Gastrocnemius medialis (tissue), 4 donors: ENCODE measurements around the gene UAP1. TPM values are rescaled to one million over a fixed set of nuclear protein-coding genes. Genes with fewer than 3 reads are reported as not detected.

Source experiments
- ATAC-seq, 2 donors: fragments of 150-250 bp; one replicate each; pipeline ENCODE4 v1.9.1; 2016
- DNase-seq, 2 donors: peaks; one replicate each; pipeline ENCODE4 v3.0.0-alpha.2; 2019
- H3K27ac ChIP-seq, 4 donors: fragments of 200-600 bp; sonication (generic); 1 replicate in 1 of 4; 2 replicates in 3 of 4; pipeline ENCODE4 v1.5.1; 2016 to 2018; ENCODE audit warnings: mild to moderate bottlenecking in 2 of 4, moderate library complexity in 1 of 4
- H3K27me3 ChIP-seq, 3 donors: fragments of 200-600 bp; sonication (generic) in 2 of 3; 1 replicate in 1 of 3; 2 replicates in 2 of 3; pipeline versions ENCODE4 v1.5.1 to v1.6.0; 2016 to 2019; ENCODE audit warnings: mild to moderate bottlenecking in 1 of 3, moderate library complexity in 1 of 3
- H3K36me3 ChIP-seq, 2 donors: fragments of 200-600 bp; sonication (generic) in 1 of 2; one replicate each; pipeline ENCODE4 v1.5.1; 2017 to 2018
- H3K4me1 ChIP-seq, 2 donors: fragments of 200-600 bp; sonication (generic) in 1 of 2; one replicate each; pipeline ENCODE4 v1.5.1; 2016 to 2017; ENCODE audit warnings: mild to moderate bottlenecking in 2 of 2
- H3K4me3 ChIP-seq, 4 donors: fragments of 200-600 bp; sonication (generic) in 3 of 4; 1 replicate in 1 of 4; 2 replicates in 3 of 4; pipeline ENCODE4 v1.5.1; 2016 to 2019; ENCODE audit warnings: mild to moderate bottlenecking in 2 of 4
- H3K9me3 ChIP-seq, 3 donors: fragments of 200-600 bp; sonication (generic) in 2 of 3; 1 replicate in 1 of 3; 2 replicates in 2 of 3; pipeline ENCODE4 v1.5.1; 2016 to 2019
- POLR2A ChIP-seq, 2 donors: fragments of 450-650 bp; IDR thresholded peaks; one replicate each; pipeline ENCODE4 v1.6.1; 2017; ENCODE audit warnings: antibody characterized with exemption in 2 of 2, mild to moderate bottlenecking in 2 of 2, moderate library complexity in 2 of 2
- in situ Hi-C, 4 donors: fragments of 200-750 bp; cut with MboI; loops; one replicate each; pipeline versions ENCODE4 v1.15.0 to v1.8.0; 2017; ENCODE audit warnings: low sequenced_read_pairs in 4 of 4
- intact Hi-C: fragments of 100-400 bp; cut with DNase I; formaldehyde crosslinking; loops from one replicate; pipeline ENCODE4 v1.15.1; 2023; ENCODE audit warnings: low total_unique reads
- total RNA-seq, 4 donors: library from RNA; depleted of rRNA; stranded (reverse); fragments of >200 nt; gene quantifications; one replicate each; pipeline versions ENCODE4 v1.1.0 to v1.2.3, GENCODE V29; 2016
- TF ChIP-seq, protein P1 (sequence below), 5 experiments: fragments of 450-650 bp in 3 of 5; fragments of 200-600 bp in 2 of 5; sonication (generic) in 2 of 5; IDR thresholded peaks in 4 of 5; conservative IDR thresholded peaks in 1 of 5; 1 replicate in 4 of 5; 2 replicates in 1 of 5; pipeline ENCODE4 v1.5.1; 2016 to 2019; ENCODE audit warnings: antibody characterized with exemption in 5 of 5, mild to moderate bottlenecking in 3 of 5, moderate library complexity in 3 of 5

Gene UAP1
- total RNA-seq, 4 donors from 2014 or later: 29.2 to 57.3 (median 43.2) TPM

DNA sequence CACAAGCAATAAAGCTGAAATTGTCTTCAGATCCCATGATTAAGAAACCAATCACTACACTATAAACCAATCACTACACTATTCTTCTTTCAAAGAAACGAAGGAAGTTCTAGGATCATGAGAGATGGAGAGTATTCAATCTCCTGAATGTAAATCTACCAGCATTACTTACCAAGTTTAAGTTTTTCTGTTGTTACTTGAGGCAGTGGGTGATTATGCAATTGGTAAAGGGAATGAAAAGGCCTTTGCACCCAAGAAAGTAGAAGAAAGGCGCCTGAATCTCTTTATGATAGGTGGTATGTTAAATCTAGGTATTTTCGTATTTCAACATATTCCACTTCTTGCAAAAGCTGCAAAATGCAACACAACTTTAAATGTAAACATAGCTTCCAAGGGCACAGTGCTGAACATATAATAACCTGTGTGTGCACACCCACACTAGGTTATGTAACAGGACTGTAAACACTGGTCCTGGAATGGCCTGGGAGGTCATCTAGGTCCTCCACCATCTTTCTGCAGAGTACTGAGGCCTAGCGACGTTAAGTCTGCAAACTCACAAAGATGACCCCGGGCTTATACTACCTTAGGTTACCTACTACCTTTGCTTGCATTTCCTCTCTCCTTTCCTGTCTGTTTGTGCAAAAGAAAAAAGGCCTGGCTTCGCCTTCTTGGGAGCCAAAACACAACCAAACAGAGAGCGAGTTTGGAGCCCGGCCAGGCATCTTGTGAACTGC, 1.1 kb upstream of the UAP1 start:
- peak in 1 of 2 donors; percentile 1 for ATAC-seq
- in situ Hi-C loops: loop anchor here in 1 of 4 donors (10.0 kb wide), 1 partner anchor 56 kb away; no protein-coding TSS in a partner anchor

DNA sequence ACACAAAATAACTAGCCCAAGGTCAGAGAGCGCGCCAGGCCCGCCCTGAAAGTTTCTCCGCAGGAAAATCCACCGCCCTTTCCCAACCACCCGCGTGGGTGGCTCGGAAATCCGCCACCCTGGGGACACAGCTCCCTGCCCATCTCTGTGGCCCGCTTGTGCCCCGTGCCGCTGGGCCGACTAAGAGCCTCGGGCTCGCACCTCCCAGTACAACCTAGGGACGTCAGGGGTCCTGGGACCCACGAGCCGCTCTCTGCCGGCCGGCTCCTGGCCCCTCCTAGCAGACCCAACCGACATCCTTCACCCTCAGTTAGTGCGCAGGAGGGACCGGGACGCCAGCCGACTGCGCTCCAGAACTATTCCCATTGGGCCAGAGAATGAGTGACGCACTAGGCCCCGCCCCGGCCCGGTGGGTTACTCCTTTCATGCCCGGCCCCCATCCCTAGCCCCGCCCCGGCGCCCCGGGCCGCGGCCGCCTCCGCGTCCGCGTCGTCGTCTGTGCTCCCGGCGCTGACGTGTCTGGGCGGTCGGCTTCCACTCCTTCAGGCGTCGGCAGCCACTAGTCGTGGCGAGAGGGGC, 396 bp upstream of the UAP1 start:
- TF ChIP-seq POLR2A (IDR thresholded peaks at IDR 0.05): no peak
- TF ChIP-seq, protein P1, sequence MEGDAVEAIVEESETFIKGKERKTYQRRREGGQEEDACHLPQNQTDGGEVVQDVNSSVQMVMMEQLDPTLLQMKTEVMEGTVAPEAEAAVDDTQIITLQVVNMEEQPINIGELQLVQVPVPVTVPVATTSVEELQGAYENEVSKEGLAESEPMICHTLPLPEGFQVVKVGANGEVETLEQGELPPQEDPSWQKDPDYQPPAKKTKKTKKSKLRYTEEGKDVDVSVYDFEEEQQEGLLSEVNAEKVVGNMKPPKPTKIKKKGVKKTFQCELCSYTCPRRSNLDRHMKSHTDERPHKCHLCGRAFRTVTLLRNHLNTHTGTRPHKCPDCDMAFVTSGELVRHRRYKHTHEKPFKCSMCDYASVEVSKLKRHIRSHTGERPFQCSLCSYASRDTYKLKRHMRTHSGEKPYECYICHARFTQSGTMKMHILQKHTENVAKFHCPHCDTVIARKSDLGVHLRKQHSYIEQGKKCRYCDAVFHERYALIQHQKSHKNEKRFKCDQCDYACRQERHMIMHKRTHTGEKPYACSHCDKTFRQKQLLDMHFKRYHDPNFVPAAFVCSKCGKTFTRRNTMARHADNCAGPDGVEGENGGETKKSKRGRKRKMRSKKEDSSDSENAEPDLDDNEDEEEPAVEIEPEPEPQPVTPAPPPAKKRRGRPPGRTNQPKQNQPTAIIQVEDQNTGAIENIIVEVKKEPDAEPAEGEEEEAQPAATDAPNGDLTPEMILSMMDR (IDR thresholded peaks at IDR 0.05 in 4 of 5, conservative IDR thresholded peaks at IDR 0.05 in 1 of 5): no peak
- peaks cover 16 to 23% of the 10 kb centered on the region in 2 donors for H3K4me1 ChIP-seq
- no peaks in the 10 kb centered on the region for H3K9me3 ChIP-seq
- intact Hi-C loops (loop anchor here (1.0 to 5.0 kb wide), 3 partner anchors 64 to 761 kb away; partner anchors contain the start of genes NOS1AP, NUF2 and UHMK1), in situ Hi-C loops (loop anchor here in 1 of 4 donors (10.0 kb wide), 1 partner anchor 56 kb away; no protein-coding TSS in a partner anchor)
- peaks cover 0 to 3% of the 10 kb centered on the region in 2 donors for H3K36me3 ChIP-seq
- DNase-seq: peak; percentile 97
- H3K4me3 ChIP-seq: peak overlapping the region; percentile 68 to 93 (median 87)
- H3K27me3 ChIP-seq: no peaks in the 10 kb centered on the region
- peak overlapping the region; percentile 94 to 97 (median 96) for H3K27ac ChIP-seq
- ATAC-seq: peak; percentile 92 to 94

More for the DNA sequence above, 1.1 kb upstream of the UAP1 start:
- no peak for TF ChIP-seq POLR2A (IDR thresholded peaks at IDR 0.05)
- TF ChIP-seq, protein P1 (IDR thresholded peaks at IDR 0.05 in 4 of 5, conservative IDR thresholded peaks at IDR 0.05 in 1 of 5): no peak
- Histone ChIP-seq H3K4me1 (peaks cover 16 to 23% of the 10 kb centered on the region in 2 donors), H3K9me3 (no peaks in the 10 kb centered on the region), H3K4me3 (peak overlapping the region; percentile 68 to 93 (median 87)), H3K36me3 (no peaks in the 10 kb centered on the region), H3K27ac (peak overlapping the region; percentile 94 to 97 (median 96)), H3K27me3 (no peaks in the 10 kb centered on the region)
- DNase-seq: no peak
- intact Hi-C loops: loop anchor here (1.0 to 5.0 kb wide), 3 partner anchors 64 to 762 kb away; partner anchors contain the start of genes NOS1AP, NUF2 and UHMK1

DNA sequence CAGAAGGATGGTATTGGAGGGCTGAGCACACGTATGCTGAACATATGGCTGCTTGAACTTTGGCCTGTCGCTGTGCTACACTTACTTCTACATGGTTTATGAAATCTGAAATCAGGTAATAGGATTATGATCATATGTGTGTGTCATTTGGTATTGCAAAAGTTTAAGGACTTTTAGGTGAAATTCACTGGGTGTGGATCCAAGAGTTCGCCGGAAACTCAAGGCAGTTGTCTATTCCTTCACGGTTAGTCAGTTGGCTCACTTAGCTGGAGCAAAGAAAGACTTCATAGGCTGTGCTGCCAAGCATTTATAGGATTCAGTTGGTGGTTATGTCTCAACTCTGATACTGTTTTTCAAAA, 927 bp downstream of the UAP1 start:
- DNase-seq (peak in 1 of 2 donors; percentile 34), ATAC-seq (peak; percentile 31 to 32)
- intact Hi-C loops: loop anchor here (5.0 kb wide), 1 partner anchor 760 kb away; the partner anchor contains the start of gene NUF2
- peak in 1 of 2 donors; percentile 10 for TF ChIP-seq POLR2A (IDR thresholded peaks at IDR 0.05)
- TF ChIP-seq, protein P1 (IDR thresholded peaks at IDR 0.05 in 4 of 5, conservative IDR thresholded peaks at IDR 0.05 in 1 of 5): no peak
- peaks cover 0 to 16% of the 10 kb centered on the region in 2 donors for H3K36me3 ChIP-seq
- no peaks in the 10 kb centered on the region for H3K27me3 ChIP-seq
- in situ Hi-C loops: loop anchor here in 1 of 4 donors (10.0 kb wide), 1 partner anchor 58 kb away; no protein-coding TSS in a partner anchor
- peak overlapping the region; percentile 94 to 97 (median 96) for H3K27ac ChIP-seq
- peak overlapping the region; percentile 68 to 93 (median 87) for H3K4me3 ChIP-seq
- peaks cover 16 to 23% of the 10 kb centered on the region in 2 donors for H3K4me1 ChIP-seq
- H3K9me3 ChIP-seq: no peaks in the 10 kb centered on the region

DNA sequence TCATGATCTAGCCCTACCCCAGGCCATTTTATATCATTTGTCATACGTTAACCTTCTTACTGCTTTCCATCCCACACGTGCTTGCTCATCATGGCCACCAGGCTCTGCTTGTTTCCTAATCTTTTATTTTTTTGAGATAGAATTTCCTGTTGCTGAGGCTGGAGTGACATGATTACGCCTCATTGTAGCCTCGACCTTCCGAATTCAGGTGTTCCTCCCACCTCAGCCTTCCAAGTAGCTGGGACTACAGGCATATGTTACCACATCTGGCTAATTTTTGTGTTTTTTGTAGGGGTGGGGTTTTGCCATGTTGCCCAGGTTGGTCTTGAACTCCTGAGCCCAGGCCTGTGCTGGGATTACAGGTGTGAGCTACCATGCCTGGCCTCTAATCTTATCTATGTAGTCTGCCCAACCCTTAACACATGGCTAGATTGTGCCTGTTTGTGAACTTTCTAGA, 3.3 kb downstream of the UAP1 start:
- TF ChIP-seq, protein P1 (IDR thresholded peaks at IDR 0.05 in 4 of 5, conservative IDR thresholded peaks at IDR 0.05 in 1 of 5): no peak
- TF ChIP-seq POLR2A (IDR thresholded peaks at IDR 0.05): no peak
- H3K4me1 ChIP-seq: peaks cover 16 to 23% of the 10 kb centered on the region in 2 donors
- no peaks in the 10 kb centered on the region for H3K27me3 ChIP-seq
- H3K4me3 ChIP-seq: peak overlapping the region in 1 of 4 donors; percentile 8
- in situ Hi-C loops (loop anchor here in 2 of 4 donors (5.0 to 10.0 kb wide), 2 partner anchors 60 to 67 kb away; partner anchors contain the start of gene UHMK1 (in 1 of the 2)), intact Hi-C loops (loop anchor here (5.0 kb wide), 1 partner anchor 758 kb away; the partner anchor contains the start of gene NUF2)
- H3K9me3 ChIP-seq: no peaks in the 10 kb centered on the region
- ATAC-seq (no peak), DNase-seq (no peak)
- H3K36me3 ChIP-seq: peaks cover 0 to 23% of the 10 kb centered on the region in 2 donors
- H3K27ac ChIP-seq: peak overlapping the region in 1 of 4 donors; percentile 5
